ENCODE results near the gene FYN.
"Not testable (repeated sequence)": the region's sequence is repeated elsewhere in the genome, so short reads cannot be mapped to it uniquely, and the experiment has no call there.

FYN gene

DNA sequence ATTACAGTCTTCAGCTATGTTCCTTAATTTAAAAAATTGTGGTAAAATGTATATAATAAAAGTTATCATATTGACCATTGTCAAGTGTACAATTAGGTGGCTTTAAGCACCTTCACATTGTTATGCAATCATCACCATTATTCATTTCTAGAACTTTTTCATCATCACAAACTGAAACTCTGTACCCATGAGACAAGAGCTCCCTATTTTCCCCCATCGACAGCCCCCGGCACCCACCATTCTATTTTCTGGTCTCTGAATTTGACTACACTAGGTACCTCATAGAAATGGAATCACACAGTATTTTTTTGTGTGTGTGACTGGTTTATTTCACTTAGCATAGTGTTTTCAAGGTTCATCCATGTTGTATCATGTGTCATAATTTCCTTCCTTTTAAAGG lies 39.7 kb upstream of the FYN start:
- H3K36me3 ChIP-seq (ENCODE audit: control insufficient read depth in 4 of 4, insufficient read depth in 4 of 4, low read length in 3 of 4), result no peaks in the 10 kb centered on the region
- no peaks in the 10 kb centered on the region for H3K4me1 ChIP-seq (ENCODE audit: control extremely low read depth in 1 of 4, control insufficient read depth in 4 of 4, insufficient read depth in 4 of 4, low read length in 3 of 4)
- H3K4me3 ChIP-seq (ENCODE audit: control insufficient read depth in 1 of 7, extremely low read depth in 1 of 7, insufficient read depth in 4 of 7, low read depth in 2 of 7, low read length in 6 of 7), result no peak overlapping the region
- no peaks in the 10 kb centered on the region for H3K27me3 ChIP-seq (replicated peaks in 2 of 5; ENCODE audit: control insufficient read depth in 4 of 5, insufficient read depth in 5 of 5, low read length in 4 of 5)
- H3K9me3 ChIP-seq (ENCODE audit: control extremely low read depth in 1 of 5, control insufficient read depth in 4 of 5, insufficient read depth in 2 of 5, low read depth in 1 of 5, low read length in 4 of 5), result no peaks in the 10 kb centered on the region
- WGBS (ENCODE audit: insufficient coverage), result no CpG with 5 or more reads among the region's 2 CpGs
- H3K27ac ChIP-seq (ENCODE audit: insufficient read depth in 1 of 2, low read depth in 1 of 2, low read length in 2 of 2, poor library complexity in 1 of 2, severe bottlenecking in 2 of 2), result no peak overlapping the region
- POLR2A ChIA-PET, result no interaction called here
- CTCF ChIA-PET, result interaction anchor here (1.6 kb wide), 1 partner anchor 76 kb away, joined by 3 read pairs; no protein-coding TSS in a partner anchor
- no peak for DNase-seq

DNA sequence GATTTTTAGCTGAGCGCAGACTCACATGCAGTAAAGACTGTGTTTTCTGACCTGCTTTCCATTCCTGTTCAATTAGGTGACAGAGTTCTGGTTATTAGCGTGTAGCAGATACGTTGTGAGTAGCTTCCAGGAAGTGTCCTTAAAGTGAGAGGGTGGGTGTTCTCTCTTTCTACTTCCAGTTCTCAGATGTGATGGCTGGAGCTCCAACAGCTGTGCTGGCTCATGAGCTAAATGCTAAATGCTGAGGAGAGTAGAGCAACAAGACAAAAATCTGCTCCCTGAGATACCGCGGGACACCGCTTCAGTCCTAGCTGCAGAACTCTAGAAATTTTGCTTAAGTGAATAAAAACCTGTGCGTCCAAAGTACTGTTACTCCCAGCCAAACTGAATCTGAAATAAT lies 38.2 kb upstream of the FYN start:
- DNase-seq, result no peak
- 94% methylated on average over 3 of the region's 7 CpGs for WGBS (ENCODE audit: insufficient coverage)
- CTCF ChIA-PET, result interaction anchor here (1.1 to 1.6 kb wide), 2 partner anchors 77 to 169 kb away, joined by 3 read pairs; no protein-coding TSS in a partner anchor
- no peaks in the 10 kb centered on the region for H3K4me1 ChIP-seq (ENCODE audit: control extremely low read depth in 1 of 4, control insufficient read depth in 4 of 4, insufficient read depth in 4 of 4, low read length in 3 of 4)
- no peak overlapping the region for H3K27ac ChIP-seq (ENCODE audit: insufficient read depth in 1 of 2, low read depth in 1 of 2, low read length in 2 of 2, poor library complexity in 1 of 2, severe bottlenecking in 2 of 2)
- POLR2A ChIA-PET, result no interaction called here
- no peaks in the 10 kb centered on the region for H3K27me3 ChIP-seq (replicated peaks in 2 of 5; ENCODE audit: control insufficient read depth in 4 of 5, insufficient read depth in 5 of 5, low read length in 4 of 5)
- H3K4me3 ChIP-seq (ENCODE audit: control insufficient read depth in 1 of 7, extremely low read depth in 1 of 7, insufficient read depth in 4 of 7, low read depth in 2 of 7, low read length in 6 of 7), result no peak overlapping the region
- H3K9me3 ChIP-seq (ENCODE audit: control extremely low read depth in 1 of 5, control insufficient read depth in 4 of 5, insufficient read depth in 2 of 5, low read depth in 1 of 5, low read length in 4 of 5), result no peaks in the 10 kb centered on the region
- H3K36me3 ChIP-seq (ENCODE audit: control insufficient read depth in 4 of 4, insufficient read depth in 4 of 4, low read length in 3 of 4), result no peaks in the 10 kb centered on the region

DNA sequence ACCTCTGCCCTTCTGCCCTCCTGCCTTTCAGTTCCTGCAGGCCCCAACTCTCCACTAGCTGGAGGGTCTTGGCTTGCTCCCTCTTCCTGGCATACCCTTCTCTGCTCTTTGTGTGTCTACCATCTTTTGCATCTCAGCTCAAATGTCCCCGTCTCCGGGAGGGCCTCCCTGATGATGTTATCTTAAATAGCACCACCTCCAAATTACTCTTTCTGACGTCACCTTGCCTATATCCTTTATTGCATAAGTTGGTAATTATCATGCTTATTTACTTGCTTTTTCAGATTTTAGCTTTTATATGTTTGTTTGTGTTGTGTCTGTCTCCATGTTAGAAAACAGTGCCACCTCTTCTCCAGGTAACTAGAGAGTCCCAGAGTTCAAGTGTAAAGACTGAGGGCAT lies 36.0 kb upstream of the FYN start:
- CTCF ChIA-PET, result no interaction called here

DNA sequence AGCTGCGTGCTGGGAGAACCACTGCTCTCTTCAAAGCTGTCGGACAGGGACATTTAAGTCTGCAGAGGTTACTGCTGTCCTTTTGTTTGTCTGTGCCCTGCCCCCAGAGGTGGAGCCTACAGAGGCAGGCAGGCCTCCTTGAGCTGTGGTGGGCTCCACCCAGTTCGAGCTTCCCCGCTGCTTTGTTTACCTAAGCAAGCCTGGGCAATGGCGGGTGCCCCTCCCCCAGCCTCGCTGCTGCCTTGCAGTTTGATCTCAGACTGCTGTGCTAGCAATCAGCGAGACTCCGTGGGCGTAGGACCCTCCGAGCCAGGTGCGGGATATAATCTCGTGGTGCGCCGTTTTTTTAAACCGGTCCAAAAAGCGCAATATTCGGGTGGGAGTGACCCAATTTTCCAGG lies 35.1 kb upstream of the FYN start:
- H3K4me1 ChIP-seq (ENCODE audit: control extremely low read depth in 1 of 4, control insufficient read depth in 4 of 4, insufficient read depth in 4 of 4, low read length in 3 of 4); H3K27ac ChIP-seq (ENCODE audit: insufficient read depth in 1 of 2, low read depth in 1 of 2, low read length in 2 of 2, poor library complexity in 1 of 2, severe bottlenecking in 2 of 2); DNase-seq; H3K9me3 ChIP-seq (ENCODE audit: control extremely low read depth in 1 of 5, control insufficient read depth in 4 of 5, insufficient read depth in 2 of 5, low read depth in 1 of 5, low read length in 4 of 5); H3K4me3 ChIP-seq (ENCODE audit: control insufficient read depth in 1 of 7, extremely low read depth in 1 of 7, insufficient read depth in 4 of 7, low read depth in 2 of 7, low read length in 6 of 7); H3K27me3 ChIP-seq (replicated peaks in 2 of 5; ENCODE audit: control insufficient read depth in 4 of 5, insufficient read depth in 5 of 5, low read length in 4 of 5); CTCF ChIA-PET; POLR2A ChIA-PET; H3K36me3 ChIP-seq (ENCODE audit: control insufficient read depth in 4 of 4, insufficient read depth in 4 of 4, low read length in 3 of 4): not testable (repeated sequence)
- WGBS (ENCODE audit: insufficient coverage), result no CpG with 5 or more reads among the region's 17 CpGs

More for the DNA sequence above, 36.0 kb upstream of the FYN start:
- no CpG with 5 or more reads among the region's 3 CpGs for WGBS (ENCODE audit: insufficient coverage)
- POLR2A ChIA-PET, result no interaction called here
- no peaks in the 10 kb centered on the region for H3K9me3 ChIP-seq (ENCODE audit: control extremely low read depth in 1 of 5, control insufficient read depth in 4 of 5, insufficient read depth in 2 of 5, low read depth in 1 of 5, low read length in 4 of 5)
- no peaks in the 10 kb centered on the region for H3K36me3 ChIP-seq (ENCODE audit: control insufficient read depth in 4 of 4, insufficient read depth in 4 of 4, low read length in 3 of 4)
- no peaks in the 10 kb centered on the region for H3K4me1 ChIP-seq (ENCODE audit: control extremely low read depth in 1 of 4, control insufficient read depth in 4 of 4, insufficient read depth in 4 of 4, low read length in 3 of 4)
- H3K27me3 ChIP-seq (replicated peaks in 2 of 5; ENCODE audit: control insufficient read depth in 4 of 5, insufficient read depth in 5 of 5, low read length in 4 of 5), result no peaks in the 10 kb centered on the region
- no peak overlapping the region for H3K4me3 ChIP-seq (ENCODE audit: control insufficient read depth in 1 of 7, extremely low read depth in 1 of 7, insufficient read depth in 4 of 7, low read depth in 2 of 7, low read length in 6 of 7)
- H3K27ac ChIP-seq (ENCODE audit: insufficient read depth in 1 of 2, low read depth in 1 of 2, low read length in 2 of 2, poor library complexity in 1 of 2, severe bottlenecking in 2 of 2), result no peak overlapping the region
- DNase-seq, result no peak

DNA sequence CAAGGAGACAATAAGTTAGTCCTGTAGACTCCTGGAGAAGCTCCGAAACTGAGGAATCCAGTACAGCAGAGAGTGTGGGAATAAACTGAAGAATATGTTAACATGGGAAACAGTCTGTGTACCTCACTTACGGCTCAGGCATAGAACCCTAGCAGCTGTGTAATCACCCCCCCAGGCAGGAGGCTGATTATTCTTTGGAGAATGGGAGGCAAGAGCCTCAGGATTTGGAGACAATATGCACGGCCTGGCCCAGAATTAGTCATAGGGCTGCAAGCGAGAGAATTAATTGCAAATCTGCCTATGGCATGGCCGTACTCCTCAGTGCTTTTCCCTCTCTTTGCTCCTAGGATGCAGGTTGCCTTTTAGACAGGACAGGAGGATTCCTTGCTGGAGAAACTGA lies 27.5 kb upstream of the FYN start:
- H3K4me1 ChIP-seq (ENCODE audit: control extremely low read depth in 1 of 4, control insufficient read depth in 4 of 4, insufficient read depth in 4 of 4, low read length in 3 of 4), result no peaks in the 10 kb centered on the region
- no peaks in the 10 kb centered on the region for H3K36me3 ChIP-seq (ENCODE audit: control insufficient read depth in 4 of 4, insufficient read depth in 4 of 4, low read length in 3 of 4)
- H3K27me3 ChIP-seq (replicated peaks in 2 of 5; ENCODE audit: control insufficient read depth in 4 of 5, insufficient read depth in 5 of 5, low read length in 4 of 5), result no peaks in the 10 kb centered on the region
- no peak overlapping the region for H3K4me3 ChIP-seq (ENCODE audit: control insufficient read depth in 1 of 7, extremely low read depth in 1 of 7, insufficient read depth in 4 of 7, low read depth in 2 of 7, low read length in 6 of 7)
- DNase-seq, result no peak
- CTCF ChIA-PET, result no interaction called here
- no peak overlapping the region for H3K27ac ChIP-seq (ENCODE audit: insufficient read depth in 1 of 2, low read depth in 1 of 2, low read length in 2 of 2, poor library complexity in 1 of 2, severe bottlenecking in 2 of 2)
- 89% methylated on average over 5 of the region's 5 CpGs for WGBS (ENCODE audit: insufficient coverage)
- no peaks in the 10 kb centered on the region for H3K9me3 ChIP-seq (ENCODE audit: control extremely low read depth in 1 of 5, control insufficient read depth in 4 of 5, insufficient read depth in 2 of 5, low read depth in 1 of 5, low read length in 4 of 5)
- POLR2A ChIA-PET, result no interaction called here

DNA sequence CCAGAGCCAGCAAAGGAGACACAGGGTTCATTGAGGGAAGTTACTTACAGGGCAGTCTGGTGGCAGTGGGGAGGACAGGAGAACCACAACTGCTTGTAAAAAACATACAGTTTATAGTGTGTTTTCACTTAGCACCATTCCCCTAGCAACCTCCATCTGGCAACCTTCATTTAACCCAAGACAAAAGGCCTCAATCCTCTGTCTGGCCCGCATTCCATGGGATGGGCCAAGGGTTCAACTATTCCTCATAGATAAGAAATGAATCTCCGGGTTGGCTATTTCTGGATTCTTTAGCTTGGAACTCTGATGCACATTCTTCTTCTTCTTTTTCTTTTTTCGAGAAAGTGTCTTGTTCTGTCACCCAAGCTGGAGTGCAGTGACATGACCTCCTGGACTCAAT lies 26.3 kb upstream of the FYN start:
- Histone ChIP-seq H3K4me3 (ENCODE audit: control insufficient read depth in 1 of 7, extremely low read depth in 1 of 7, insufficient read depth in 4 of 7, low read depth in 2 of 7, low read length in 6 of 7) (no peak overlapping the region), H3K9me3 (ENCODE audit: control extremely low read depth in 1 of 5, control insufficient read depth in 4 of 5, insufficient read depth in 2 of 5, low read depth in 1 of 5, low read length in 4 of 5) (no peaks in the 10 kb centered on the region), H3K27ac (ENCODE audit: insufficient read depth in 1 of 2, low read depth in 1 of 2, low read length in 2 of 2, poor library complexity in 1 of 2, severe bottlenecking in 2 of 2) (no peak overlapping the region), H3K27me3 (replicated peaks in 2 of 5; ENCODE audit: control insufficient read depth in 4 of 5, insufficient read depth in 5 of 5, low read length in 4 of 5) (no peaks in the 10 kb centered on the region), H3K36me3 (ENCODE audit: control insufficient read depth in 4 of 4, insufficient read depth in 4 of 4, low read length in 3 of 4) (no peaks in the 10 kb centered on the region), H3K4me1 (ENCODE audit: control extremely low read depth in 1 of 4, control insufficient read depth in 4 of 4, insufficient read depth in 4 of 4, low read length in 3 of 4) (no peaks in the 10 kb centered on the region)
- no peak for DNase-seq
- ChIA-PET POLR2A (no interaction called here), CTCF (no interaction called here)
- WGBS (ENCODE audit: insufficient coverage), result 100% methylated on average over 3 of the region's 3 CpGs

DNA sequence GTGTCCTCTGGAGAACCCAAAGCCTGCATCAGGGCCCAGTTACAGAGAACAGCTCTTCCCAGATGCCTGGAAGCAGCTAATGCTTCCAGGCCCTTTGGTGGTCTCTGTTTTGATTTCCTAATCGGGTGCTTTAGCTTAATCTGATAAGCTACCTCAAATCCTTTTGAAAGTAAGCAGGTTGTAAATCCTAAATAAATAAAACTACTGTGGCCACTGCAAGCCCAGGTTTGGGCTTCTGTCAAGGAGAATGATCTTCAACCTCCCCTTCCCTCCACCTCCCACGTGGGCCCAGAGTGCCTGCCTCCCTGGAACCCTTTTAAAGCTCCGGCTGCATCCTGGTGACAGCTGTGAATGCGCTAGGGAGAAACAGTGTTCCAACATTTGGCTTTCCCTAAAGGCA lies 25.2 kb upstream of the FYN start:
- DNase-seq, result no peak
- CTCF ChIA-PET, result no interaction called here
- POLR2A ChIA-PET, result no interaction called here
- Histone ChIP-seq H3K4me1 (ENCODE audit: control extremely low read depth in 1 of 4, control insufficient read depth in 4 of 4, insufficient read depth in 4 of 4, low read length in 3 of 4) (no peaks in the 10 kb centered on the region), H3K27ac (ENCODE audit: insufficient read depth in 1 of 2, low read depth in 1 of 2, low read length in 2 of 2, poor library complexity in 1 of 2, severe bottlenecking in 2 of 2) (no peak overlapping the region), H3K27me3 (replicated peaks in 2 of 5; ENCODE audit: control insufficient read depth in 4 of 5, insufficient read depth in 5 of 5, low read length in 4 of 5) (no peaks in the 10 kb centered on the region), H3K36me3 (ENCODE audit: control insufficient read depth in 4 of 4, insufficient read depth in 4 of 4, low read length in 3 of 4) (no peaks in the 10 kb centered on the region), H3K9me3 (ENCODE audit: control extremely low read depth in 1 of 5, control insufficient read depth in 4 of 5, insufficient read depth in 2 of 5, low read depth in 1 of 5, low read length in 4 of 5) (no peaks in the 10 kb centered on the region), H3K4me3 (ENCODE audit: control insufficient read depth in 1 of 7, extremely low read depth in 1 of 7, insufficient read depth in 4 of 7, low read depth in 2 of 7, low read length in 6 of 7) (no peak overlapping the region)
- 96% methylated on average over 4 of the region's 4 CpGs for WGBS (ENCODE audit: insufficient coverage)

Data from common myeloid progenitor, CD34-positive (primary cell).